SK-N-SH treated with all-trans-retinoic acid at 6 μM for 48 hours (cell line): Measurements from ENCODE around the gene OAS1.

Experiments used
- BACH2 ChIP-seq: fragments of 250-450 bp; sonication (Bioruptor Pico); IDR thresholded peaks from 2 replicates; pipeline ENCODE4 v1.9.0; 2021; ENCODE audit warnings: mild to moderate bottlenecking, borderline replicate concordance
- ZNF70 ChIP-seq: fragments of 450-650 bp; formaldehyde crosslinking; IDR thresholded peaks from 2 replicates; pipeline ENCODE4 v1.5.0; 2020; ENCODE audit warnings: mild to moderate bottlenecking, moderate library complexity

GRCh38 chr12:112933129-112933505 is 26.4 kb downstream of the OAS1 start:
- TF ChIP-seq BACH2 (CRISPR knock-in tag), result no peak
- TF ChIP-seq ZNF70 (CRISPR knock-in tag), result no peak
